Breast epithelium (tissue), 3 donors: ENCODE results near the gene KDM4B.

Experiments
- CTCF ChIP-seq, 3 donors: fragments of 450-650 bp; IDR thresholded peaks; one replicate each; pipeline ENCODE4 v1.5.1; 2016 to 2017; ENCODE audit warnings: antibody characterized with exemption in 3 of 3, mild to moderate bottlenecking in 3 of 3, moderate library complexity in 3 of 3
- POLR2A ChIP-seq: fragments of 450-650 bp; IDR thresholded peaks from one replicate; pipeline ENCODE4 v1.6.1; 2016; ENCODE audit warnings: antibody characterized with exemption, mild to moderate bottlenecking, moderate library complexity

DNA sequence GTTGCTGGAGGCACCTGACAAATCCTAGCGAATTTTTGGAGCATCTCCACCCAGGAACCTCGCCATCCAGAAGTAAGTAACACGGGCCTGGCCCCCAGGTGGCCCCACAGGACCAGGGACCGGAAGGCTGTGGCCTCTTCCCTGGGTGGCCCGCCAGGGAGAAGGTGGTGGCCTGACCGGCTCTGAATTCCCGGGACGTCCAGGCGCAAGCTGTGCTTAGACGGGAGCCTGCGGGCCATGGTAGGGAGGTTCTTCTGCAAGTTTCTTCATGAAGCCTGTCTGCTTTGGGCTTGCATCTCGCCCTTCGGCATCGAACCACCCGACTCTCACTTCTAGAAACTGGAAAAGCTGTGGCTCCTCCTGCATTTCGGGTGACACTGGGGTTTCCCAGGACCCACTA is 47.4 kb downstream of the KDM4B start:
- no peak for TF ChIP-seq CTCF (IDR thresholded peaks at IDR 0.05)
- no peak for TF ChIP-seq POLR2A
